Adrenal gland (tissue), 12 donors: Measurements from ENCODE around the gene COMP. TPM values are rescaled to one million over a fixed set of nuclear protein-coding genes. Genes with fewer than 3 reads are reported as not detected.
A peak's percentile ranks its signal among the peaks of the same experiment; 100 is the strongest.

Experiments used
- DNase-seq, 7 donors: peaks; one replicate each; pipeline ENCODE4 v3.0.0-alpha.2; 2019 to 2020
- H3K27ac ChIP-seq, 5 donors: fragments of 200-600 bp; sonication (generic) in 4 of 5; 1 replicate in 3 of 5; 2 replicates in 2 of 5; pipeline versions ENCODE4 v1.5.1 to v1.8.0; 2016 to 2020; ENCODE audit warnings: mild to moderate bottlenecking in 1 of 5
- H3K27me3 ChIP-seq: fragments of 200-600 bp; 2 replicates; pipeline ENCODE4 v1.8.0; 2021
- H3K36me3 ChIP-seq, 2 donors: fragments of 200-600 bp; replicated peaks in 1 of 2; 1 replicate in 1 of 2; 2 replicates in 1 of 2; pipeline versions ENCODE4 v1.5.1 to v1.8.0; 2018 to 2022
- H3K4me1 ChIP-seq, 2 donors: fragments of 200-600 bp; replicated peaks in 1 of 2; 1 replicate in 1 of 2; 2 replicates in 1 of 2; pipeline versions ENCODE4 v1.5.1 to v1.8.0; 2018 to 2021
- H3K4me3 ChIP-seq, 4 donors: fragments of 200-600 bp; sonication (generic) in 3 of 4; one replicate each; pipeline ENCODE4 v1.5.1; 2016 to 2018
- H3K9me3 ChIP-seq, 3 donors: fragments of 200-600 bp; sonication (generic) in 1 of 3; replicated peaks in 1 of 3; 1 replicate in 2 of 3; 2 replicates in 1 of 3; pipeline versions ENCODE4 v1.5.1 to v1.8.0; 2016 to 2021
- CTCF ChIP-seq, 6 experiments: fragments of 450-650 bp in 4 of 6; fragments of 200-600 bp in 2 of 6; sonication (generic) in 1 of 6; IDR thresholded peaks; 1 replicate in 5 of 6; 2 replicates in 1 of 6; pipeline versions ENCODE4 v1.5.1 to v1.8.0; 2016 to 2021; ENCODE audit warnings: antibody characterized with exemption in 6 of 6, mild to moderate bottlenecking in 2 of 6, moderate library complexity in 1 of 6
- POLR2A ChIP-seq, 2 donors: fragments of 450-650 bp; IDR thresholded peaks; one replicate each; pipeline ENCODE4 v1.6.1; 2017; ENCODE audit warnings: antibody characterized with exemption in 2 of 2, mild to moderate bottlenecking in 2 of 2, moderate library complexity in 1 of 2
- WGBS, 4 donors: extraction: QIAGEN DNeasy Blood & Tissue Kit in 2 of 4; methylation state at CpG; one replicate each; pipeline versions ENCODE4 v1.1.5 to v1.1.7; 2013 to 2017; 5-methylcytosine and 5-hydroxymethylcytosine counted together
- intact Hi-C, 2 donors: fragments of 100-400 bp; cut with DNase I; formaldehyde crosslinking; loops; one replicate each; pipeline versions ENCODE4 v1.14.1 to v1.15.0; 2022 to 2023
- polyA plus RNA-seq, 3 donors: library from polyadenylated mRNA; stranded (reverse); fragments of 200-250 nt in 2 of 3; fragments of 350-450 nt in 1 of 3; fragmentation: Illumina TruSeq in 1 of 3; extraction: RNeasy Lipid Tissue Mini Kit (QIAGEN cat#74804) in 1 of 3; gene quantifications; one replicate each; pipeline ENCODE4 v1.2.3, GENCODE V29; 2013 to 2014
- total RNA-seq, 9 donors: library from RNA; depleted of rRNA in 4 of 9; stranded (reverse); fragments of >200 nt in 4 of 9; fragments of 120-200 nt in 1 of 9; fragmentation: NEBNext Ultra II Directional in 1 of 9; extraction: Animal tissue kit (Norgen Biotek cat#: 25700) in 1 of 9; gene quantifications; one replicate each; pipeline versions ENCODE4 v1.1.0 to v1.2.4, GENCODE V29; 2013 to 2023
- donor health status: healthy with polysubstance abuse.
- donor health status: Bipolar disorder and iron deficiency.
- donor health status: DM: yes; HTN: yes; CAD: no.
- donor health status: DM: no; HTN: no; CAD: no.
- donor health status: DM: no; HTN: no; CAD: no.
- donor health status: DM: yes; HTN: yes; CAD: no.

The COMP gene
- total and polyA plus RNA-seq, 12 donors, result 0.11 to 0.17 (median 0.16) TPM; not detected in 9

- Histone ChIP-seq H3K4me3 (no peak overlapping the region), H3K27me3 (no peaks in the 10 kb centered on the region), H3K36me3 (no peaks in the 10 kb centered on the region), H3K27ac (peak overlapping the region; percentile 38 to 79 (median 69)), H3K9me3 (no peaks in the 10 kb centered on the region), H3K4me1 (peaks cover 8 to 29% of the 10 kb centered on the region in 2 donors)
- intact Hi-C loops, result no loop called here
- TF ChIP-seq POLR2A (IDR thresholded peaks at IDR 0.05), result peak in 1 of 2 donors; percentile 48
- no peak for TF ChIP-seq CTCF (IDR thresholded peaks at IDR 0.05)
- peak; percentile 77 to 94 (median 92) for DNase-seq
- 49 to 85% (median 63%) methylated on average over 3 to 41 of the region's 41 CpGs for WGBS, 4 donors
These were observed 27.2 kb downstream of the COMP start for GRCh38 chr19:18763674-18764590.

GRCh38 chr19:18762125-18763023, 28.7 kb downstream of the COMP start:
- intact Hi-C loops, result no loop called here
- Histone ChIP-seq H3K4me3 (no peak overlapping the region), H3K36me3 (no peaks in the 10 kb centered on the region), H3K9me3 (no peaks in the 10 kb centered on the region), H3K27me3 (no peaks in the 10 kb centered on the region), H3K4me1 (peaks cover 8 to 29% of the 10 kb centered on the region in 2 donors), H3K27ac (peak overlapping the region in 3 of 5 donors; percentile 38 to 63 (median 43))
- DNase-seq, result peak; percentile 78 to 90 (median 87)
- 25 to 50% (median 35%) methylated on average over 14 to 35 of the region's 35 CpGs for WGBS, 4 donors
- TF ChIP-seq POLR2A (IDR thresholded peaks at IDR 0.05), result no peak
- no peak for TF ChIP-seq CTCF (IDR thresholded peaks at IDR 0.05)

DNA sequence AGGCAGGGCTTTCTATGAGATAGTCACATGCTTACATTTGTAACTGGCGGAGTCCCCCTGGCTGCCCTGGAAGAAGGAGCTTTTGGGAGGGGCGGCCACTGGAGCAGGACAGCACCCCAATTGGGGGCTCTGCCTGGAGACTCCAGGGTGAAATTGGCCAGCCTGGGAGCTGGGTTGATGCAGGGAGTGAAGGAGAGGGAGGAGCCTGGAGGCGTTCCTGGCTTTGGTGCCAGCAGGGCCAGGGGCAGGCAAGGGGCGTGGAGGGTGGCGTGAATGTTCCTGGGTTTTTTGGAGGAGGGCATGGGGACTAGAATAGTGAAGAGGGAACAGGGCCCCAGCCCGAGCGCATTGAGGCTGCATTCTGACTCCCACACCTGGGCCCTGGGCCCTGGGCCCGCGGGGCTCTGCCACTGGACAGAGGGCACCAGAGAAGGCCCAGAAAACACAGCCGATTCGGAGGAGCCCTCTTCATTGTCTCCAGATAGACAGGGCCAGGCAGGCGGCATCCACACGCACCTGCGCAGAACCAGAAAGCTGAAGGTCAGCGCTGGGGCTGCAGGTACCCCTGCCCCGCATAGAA, 29.5 kb downstream of the COMP start:
- intact Hi-C loops, result no loop called here
- H3K27ac ChIP-seq, result peak overlapping the region in 2 of 5 donors; percentile 38 to 63
- H3K27me3 ChIP-seq, result no peaks in the 10 kb centered on the region
- no peak overlapping the region for H3K4me3 ChIP-seq
- 89 to 93% (median 90%) methylated on average over 12 to 16 of the region's 16 CpGs for WGBS, 4 donors
- DNase-seq, result no peak
- no peaks in the 10 kb centered on the region for H3K36me3 ChIP-seq
- H3K4me1 ChIP-seq, result peaks cover 8 to 29% of the 10 kb centered on the region in 2 donors
- no peaks in the 10 kb centered on the region for H3K9me3 ChIP-seq
- TF ChIP-seq CTCF (IDR thresholded peaks at IDR 0.05), result no peak
- no peak for TF ChIP-seq POLR2A (IDR thresholded peaks at IDR 0.05)
